ENCODE data around the gene PABPN1L.

- no peak for TF ChIP-seq ZBTB33 (IDR thresholded peaks at IDR 0.05)
- no peak for TF ChIP-seq CHD2 (IDR thresholded peaks at IDR 0.05; ENCODE audit: borderline replicate concordance, low read depth, low read length)
- no peak for TF ChIP-seq USF2 (IDR thresholded peaks at IDR 0.05; ENCODE audit: borderline replicate concordance, low read depth, low read length)
- TF ChIP-seq POLR2A (IDR thresholded peaks at IDR 0.05; ENCODE audit: low read depth, low read length), result no peak
- no peak for TF ChIP-seq CTCF (IDR thresholded peaks at IDR 0.05 in 2 of 3, conservative IDR thresholded peaks at IDR 0.05 in 1 of 3; ENCODE audit: control insufficient read depth in 2 of 3, extremely low read depth in 1 of 3, insufficient read depth in 1 of 3, low read depth in 3 of 3, low read length in 3 of 3)
Measured at GRCh38 chr16:88878967-88879787, 12.7 kb upstream of the PABPN1L start.
